Measurements from ENCODE around the gene EMP1. TPM values are rescaled to one million over a fixed set of nuclear protein-coding genes. Genes with fewer than 3 reads are reported as not detected.

Gene EMP1
- total and polyA plus RNA-seq, 7 donors: 11.0 to 123 (median 49.8) TPM

DNA sequence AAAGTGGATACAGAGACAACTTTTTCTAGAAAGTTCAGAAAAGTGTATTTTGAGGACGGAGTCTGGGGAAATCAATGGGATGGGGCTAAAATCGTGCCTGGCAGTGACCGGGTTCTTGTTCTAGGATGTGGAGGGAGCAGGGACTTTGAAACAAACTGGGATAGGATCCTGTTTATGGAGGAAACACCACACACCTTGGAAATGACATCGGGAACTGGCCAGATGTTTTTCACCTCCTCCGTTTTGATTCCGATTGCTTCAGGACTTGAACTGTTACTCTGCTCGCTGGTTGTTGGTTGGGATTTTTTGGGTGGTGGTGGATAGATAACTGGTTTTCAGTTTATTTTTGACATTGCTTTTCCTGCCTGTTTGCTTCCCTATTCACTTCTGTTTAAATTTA is 506 bp downstream of the EMP1 start:
- H3K36me3 ChIP-seq (ENCODE audit: insufficient read depth in 1 of 2, low read depth in 1 of 2): no peaks in the 10 kb centered on the region
- intact Hi-C loops (cut with DNase I): no loop called here
- H3K4me3 ChIP-seq: peak overlapping the region; percentile 65
- DNase-seq (no peak), ATAC-seq (no peak)
- peak overlapping the region; percentile 75 for H3K27ac ChIP-seq
- H3K4me1 ChIP-seq: peaks cover 3% of the 10 kb centered on the region
- TF ChIP-seq, protein P1, sequence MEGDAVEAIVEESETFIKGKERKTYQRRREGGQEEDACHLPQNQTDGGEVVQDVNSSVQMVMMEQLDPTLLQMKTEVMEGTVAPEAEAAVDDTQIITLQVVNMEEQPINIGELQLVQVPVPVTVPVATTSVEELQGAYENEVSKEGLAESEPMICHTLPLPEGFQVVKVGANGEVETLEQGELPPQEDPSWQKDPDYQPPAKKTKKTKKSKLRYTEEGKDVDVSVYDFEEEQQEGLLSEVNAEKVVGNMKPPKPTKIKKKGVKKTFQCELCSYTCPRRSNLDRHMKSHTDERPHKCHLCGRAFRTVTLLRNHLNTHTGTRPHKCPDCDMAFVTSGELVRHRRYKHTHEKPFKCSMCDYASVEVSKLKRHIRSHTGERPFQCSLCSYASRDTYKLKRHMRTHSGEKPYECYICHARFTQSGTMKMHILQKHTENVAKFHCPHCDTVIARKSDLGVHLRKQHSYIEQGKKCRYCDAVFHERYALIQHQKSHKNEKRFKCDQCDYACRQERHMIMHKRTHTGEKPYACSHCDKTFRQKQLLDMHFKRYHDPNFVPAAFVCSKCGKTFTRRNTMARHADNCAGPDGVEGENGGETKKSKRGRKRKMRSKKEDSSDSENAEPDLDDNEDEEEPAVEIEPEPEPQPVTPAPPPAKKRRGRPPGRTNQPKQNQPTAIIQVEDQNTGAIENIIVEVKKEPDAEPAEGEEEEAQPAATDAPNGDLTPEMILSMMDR (IDR thresholded peaks at IDR 0.05): no peak
- no peaks in the 10 kb centered on the region for H3K9me3 ChIP-seq
- WGBS, 3 donors: 33 to 39% (median 34%) methylated on average over 7 of the region's 7 CpGs
- H3K27me3 ChIP-seq (ENCODE audit: insufficient read depth in 3 of 3, low read length in 2 of 3): peaks cover 0 to 9% (median 4%) of the 10 kb centered on the region in 3 donors

DNA sequence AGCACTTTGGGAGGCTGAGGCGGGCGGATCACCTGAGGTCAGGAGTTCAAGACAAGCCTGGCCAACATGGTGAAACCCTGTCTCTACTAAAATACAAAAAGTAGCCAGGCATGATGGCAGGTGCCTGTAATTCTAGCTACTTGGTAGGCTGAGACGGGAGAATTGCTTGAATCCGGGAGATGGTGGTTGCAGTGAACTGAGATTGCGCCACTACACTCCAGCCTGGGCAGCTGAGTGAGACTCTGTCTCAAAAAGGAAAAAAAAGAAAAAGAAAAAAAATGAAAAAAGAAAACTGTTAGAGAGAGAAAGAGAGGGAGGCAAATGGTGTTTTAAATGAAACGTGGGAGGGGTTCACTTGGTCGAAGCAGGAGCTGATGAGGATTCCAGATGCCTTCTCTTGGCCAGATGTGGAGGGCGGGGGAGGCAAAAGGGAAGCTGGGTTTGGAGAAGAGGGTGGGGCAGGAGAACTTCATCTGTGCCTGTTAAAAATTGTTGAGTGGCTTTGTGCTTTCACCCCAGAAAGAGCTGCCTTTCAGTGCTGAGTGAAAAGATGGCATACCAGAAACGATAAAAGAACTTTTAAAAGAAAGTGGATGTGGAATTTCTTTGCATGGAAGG is 1.1 kb downstream of the EMP1 start:
- TF ChIP-seq, protein P1 (IDR thresholded peaks at IDR 0.05): no peak
- intact Hi-C loops (cut with DNase I): no loop called here
- Histone ChIP-seq H3K36me3 (ENCODE audit: insufficient read depth in 1 of 2, low read depth in 1 of 2) (no peaks in the 10 kb centered on the region), H3K4me1 (peaks cover 3% of the 10 kb centered on the region), H3K27me3 (ENCODE audit: insufficient read depth in 3 of 3, low read length in 2 of 3) (peaks cover 0 to 9% (median 4%) of the 10 kb centered on the region in 3 donors), H3K27ac (peak overlapping the region; percentile 75), H3K9me3 (no peaks in the 10 kb centered on the region), H3K4me3 (peak overlapping the region; percentile 65)
- peak in 3 of 4 donors; percentile 48 to 68 (median 52) for ATAC-seq
- 28 to 40% (median 35%) methylated on average over 9 of the region's 9 CpGs for WGBS, 3 donors
- peak; percentile 64 to 72 for DNase-seq

DNA sequence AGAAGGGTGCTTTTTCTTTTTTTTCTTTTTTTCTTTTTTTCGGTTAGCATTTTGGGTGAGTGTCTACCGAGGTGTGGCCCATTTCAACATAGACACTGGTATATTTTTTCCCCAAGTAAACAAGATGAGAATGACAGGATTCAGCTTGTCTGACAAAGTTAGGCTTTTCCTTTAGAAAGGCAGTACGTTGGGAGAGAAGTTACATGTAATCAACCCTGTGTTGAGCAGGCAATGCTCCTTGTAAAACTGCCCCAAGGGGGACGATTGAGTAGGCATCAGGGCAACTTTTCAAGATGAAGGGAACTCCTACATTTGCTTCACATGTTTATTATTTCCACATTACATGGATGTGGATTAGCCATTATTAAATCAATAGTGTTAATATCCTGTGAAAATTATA is 1.7 kb downstream of the EMP1 start:
- TF ChIP-seq, protein P1 (IDR thresholded peaks at IDR 0.05): no peak
- WGBS, 3 donors: 56 to 65% (median 58%) methylated on average over 4 of the region's 4 CpGs
- Histone ChIP-seq H3K36me3 (ENCODE audit: insufficient read depth in 1 of 2, low read depth in 1 of 2) (no peaks in the 10 kb centered on the region), H3K27ac (peak overlapping the region; percentile 75), H3K27me3 (ENCODE audit: insufficient read depth in 3 of 3, low read length in 2 of 3) (peaks cover 0 to 9% (median 2%) of the 10 kb centered on the region in 3 donors), H3K9me3 (no peaks in the 10 kb centered on the region), H3K4me1 (peaks cover 3% of the 10 kb centered on the region), H3K4me3 (peak overlapping the region; percentile 65)
- intact Hi-C loops (cut with DNase I): no loop called here
- DNase-seq: no peak
- ATAC-seq: no peak

DNA sequence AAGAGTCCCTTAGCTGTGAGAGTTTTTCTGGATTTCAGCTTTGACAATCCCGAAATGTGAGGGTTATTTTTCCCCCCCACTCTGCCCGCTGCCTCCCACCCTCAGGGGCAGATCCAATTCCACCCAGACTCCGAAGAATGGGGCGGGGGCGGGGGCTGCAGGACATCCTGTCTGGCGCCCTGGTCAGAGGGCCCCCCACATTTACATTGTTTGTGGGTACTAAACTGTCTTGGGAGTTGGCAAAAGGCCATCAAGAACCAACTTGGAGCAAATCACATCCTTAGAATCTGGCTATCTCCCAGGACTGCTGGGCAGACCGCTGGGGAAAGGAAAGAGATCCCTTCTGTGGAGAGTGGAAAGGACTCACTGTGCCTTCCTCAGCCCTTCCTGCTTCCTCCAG is 2.4 kb downstream of the EMP1 start:
- intact Hi-C loops (cut with DNase I): no loop called here
- peak overlapping the region; percentile 75 for H3K27ac ChIP-seq
- no peak for ATAC-seq

More for the DNA sequence above, 2.4 kb downstream of the EMP1 start:
- TF ChIP-seq, protein P1 (IDR thresholded peaks at IDR 0.05): no peak
- WGBS, 3 donors: 52 to 56% (median 53%) methylated on average over 7 of the region's 7 CpGs
- Histone ChIP-seq H3K36me3 (ENCODE audit: insufficient read depth in 1 of 2, low read depth in 1 of 2) (no peaks in the 10 kb centered on the region), H3K27me3 (ENCODE audit: insufficient read depth in 3 of 3, low read length in 2 of 3) (peaks cover 0 to 9% (median 2%) of the 10 kb centered on the region in 3 donors), H3K4me3 (peak overlapping the region; percentile 65), H3K4me1 (peaks cover 3% of the 10 kb centered on the region), H3K9me3 (no peaks in the 10 kb centered on the region)
- DNase-seq: peak in 1 of 2 donors; percentile 28

Data from psoas muscle (tissue), 8 donors.